GM18520 (cell line): Measurements from ENCODE around the gene CLDN25.
"Not testable (repeated sequence)": the region's sequence is repeated elsewhere in the genome, so short reads cannot be mapped to it uniquely, and the experiment has no call there.

Source experiments
- ATAC-seq: cut with Tn5 transposase; IDR thresholded peaks from one replicate; pipeline ENCODE4 v1.9.1; 2021; ENCODE audit not compliant: unreplicated experiment

The CLDN25 gene

DNA sequence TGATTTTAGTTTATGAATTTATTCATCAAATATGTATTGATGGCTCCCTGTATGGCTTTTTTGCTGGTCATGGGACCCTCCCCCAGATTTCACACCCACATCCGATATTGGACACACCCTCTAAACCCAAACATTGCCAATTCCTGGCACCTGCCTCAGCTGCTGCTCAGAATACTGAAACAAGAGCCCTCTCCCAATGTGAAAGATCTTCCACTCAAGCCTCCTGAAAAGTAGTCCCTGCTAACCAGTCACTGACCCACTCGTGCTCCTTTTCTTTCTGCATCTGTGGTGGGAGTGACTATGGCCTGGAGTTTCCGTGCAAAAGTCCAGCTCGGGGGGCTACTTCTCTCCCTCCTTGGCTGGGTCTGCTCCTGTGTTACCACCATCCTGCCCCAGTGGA lies at the start of gene CLDN25:
Gene CLDN25 (plus strand): TSS at position 301 of the 400 bp plus-strand sequence. CDS start 0 bp downstream, at position 301.
- ATAC-seq = no peak

DNA sequence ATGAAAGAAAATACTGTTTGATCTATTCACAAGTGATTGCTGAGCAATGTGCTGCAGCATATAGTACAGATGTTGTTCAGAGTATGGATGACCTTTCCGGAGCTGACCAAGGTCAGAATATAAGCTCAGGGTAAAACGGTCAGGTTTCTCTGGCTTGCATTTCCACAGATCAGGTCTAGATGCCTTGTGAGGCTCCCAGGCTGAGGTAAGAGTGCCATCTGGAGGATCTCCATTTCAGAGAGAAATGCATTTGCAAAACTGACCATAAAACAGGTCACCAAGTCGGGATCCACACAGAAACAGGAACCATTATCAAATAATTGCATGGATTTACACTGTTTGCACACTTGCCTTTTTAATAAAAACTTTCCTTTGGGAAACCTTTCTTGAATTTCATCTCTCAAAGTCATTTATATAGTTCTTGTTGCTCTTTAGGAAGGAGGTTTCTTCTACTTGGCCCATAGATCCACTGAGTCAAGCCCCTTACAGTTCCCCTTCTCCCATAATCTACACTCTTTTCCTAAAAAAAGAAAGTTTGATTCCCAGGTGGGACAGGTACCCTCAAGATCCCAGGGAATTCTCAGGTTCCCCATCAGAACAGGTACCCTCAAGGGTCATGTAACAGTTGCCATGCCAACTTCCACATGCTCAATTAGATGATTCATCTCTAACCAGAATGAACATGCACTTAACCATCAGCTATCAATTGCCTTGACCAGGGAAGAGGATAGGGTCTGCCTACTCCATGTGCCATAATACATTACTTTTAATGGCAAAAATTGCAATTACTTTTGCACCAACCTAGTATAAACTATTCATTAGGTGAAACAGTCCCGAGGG lies 48.5 kb upstream of the CLDN25 start:
- no peak for ATAC-seq

DNA sequence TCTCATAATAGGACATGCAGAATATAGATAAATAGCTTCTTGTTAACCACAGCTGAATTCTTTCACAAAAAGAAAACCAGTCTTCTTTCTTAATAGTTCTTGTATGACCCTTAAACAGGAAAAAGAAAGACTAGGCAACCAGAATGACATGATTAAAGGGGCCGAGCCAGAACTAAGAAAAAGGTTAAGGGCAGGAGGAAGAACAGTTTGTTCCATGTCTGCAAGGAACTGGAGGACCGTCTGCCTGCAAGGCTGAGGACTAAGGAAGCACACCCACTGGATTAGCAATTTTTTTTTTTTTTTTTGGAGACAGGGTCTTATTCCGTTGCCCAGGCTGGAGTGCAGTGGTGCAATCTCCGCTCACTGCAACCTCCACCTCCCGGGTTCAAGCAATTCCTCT lies 47.5 kb upstream of the CLDN25 start:
- no peak for ATAC-seq

DNA sequence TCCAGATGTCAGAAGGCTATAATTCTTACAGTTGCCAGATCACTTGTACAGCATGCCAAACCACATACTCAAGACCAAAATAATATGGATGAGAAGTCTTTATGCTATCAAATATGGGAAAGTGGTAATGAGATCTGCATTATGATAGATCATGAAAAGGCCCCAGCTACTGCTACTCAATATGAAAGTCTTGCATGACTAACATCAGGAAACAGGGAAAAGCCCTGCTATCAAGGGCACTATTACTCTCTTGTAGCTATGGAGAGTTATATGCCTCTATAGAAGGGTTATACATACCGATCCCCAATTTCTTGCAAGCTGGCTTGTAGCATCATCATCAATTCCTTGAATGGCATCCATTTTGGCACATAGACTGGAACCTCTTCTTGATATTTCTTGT lies 43.3 kb upstream of the CLDN25 start:
- no peak for ATAC-seq

DNA sequence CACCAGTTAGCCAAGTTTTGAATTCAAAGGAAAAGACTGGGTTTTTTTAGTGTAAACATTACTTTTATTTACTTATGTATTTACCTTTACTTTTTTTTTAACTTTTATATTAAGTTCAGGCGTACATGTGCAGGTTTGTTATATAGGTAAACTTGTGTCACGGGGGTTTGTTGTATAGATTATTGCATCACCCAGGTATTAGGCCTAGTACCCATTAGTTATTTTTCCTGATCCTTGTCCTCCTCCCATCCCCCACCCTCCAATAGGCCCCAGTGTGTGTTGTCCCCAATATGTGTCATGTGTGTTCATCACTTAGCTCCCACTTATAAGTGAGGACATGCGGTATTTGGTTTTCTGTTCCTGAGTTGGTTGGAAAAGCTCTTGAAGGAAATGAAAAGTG lies 26.7 kb upstream of the CLDN25 start:
- ATAC-seq = no peak

DNA sequence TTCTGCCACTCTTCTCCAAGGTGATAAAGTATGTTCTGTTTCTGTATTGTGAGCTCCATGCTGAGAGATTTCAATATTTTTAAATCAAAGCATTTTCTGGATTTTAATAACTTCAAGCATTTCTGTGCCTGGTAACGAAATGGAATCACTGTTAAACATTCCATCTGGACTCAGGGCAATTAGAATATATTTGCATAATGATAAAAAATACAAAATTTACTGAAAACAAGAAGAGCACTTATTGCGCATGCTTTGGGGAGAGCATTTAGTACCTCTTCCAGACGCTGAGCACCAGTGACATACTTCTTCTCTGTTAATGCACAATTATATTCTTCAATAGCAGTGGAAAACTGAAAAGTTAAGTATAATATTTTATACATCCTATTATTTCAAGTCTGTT lies 19.4 kb upstream of the CLDN25 start:
- ATAC-seq = no peak

DNA sequence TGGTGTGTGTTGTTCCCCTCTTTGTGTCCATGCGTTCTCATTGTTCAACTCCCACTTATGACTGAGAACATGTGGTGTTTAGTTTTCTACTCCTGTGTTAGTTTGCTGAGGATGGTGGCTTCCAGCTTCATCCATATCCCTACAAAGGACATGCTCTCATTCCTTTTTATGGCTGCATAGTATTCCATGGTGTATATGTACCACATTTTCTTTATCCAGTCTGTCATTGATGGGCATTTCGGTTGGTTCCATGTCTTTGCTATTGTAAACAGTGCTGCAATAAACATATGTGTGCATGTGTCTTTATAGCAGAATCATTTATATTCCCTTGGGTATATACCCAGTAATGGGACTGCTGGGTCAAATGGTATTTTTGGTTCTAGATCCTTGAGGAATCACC lies 16.6 kb upstream of the CLDN25 start:
- ATAC-seq = not testable (repeated sequence)

DNA sequence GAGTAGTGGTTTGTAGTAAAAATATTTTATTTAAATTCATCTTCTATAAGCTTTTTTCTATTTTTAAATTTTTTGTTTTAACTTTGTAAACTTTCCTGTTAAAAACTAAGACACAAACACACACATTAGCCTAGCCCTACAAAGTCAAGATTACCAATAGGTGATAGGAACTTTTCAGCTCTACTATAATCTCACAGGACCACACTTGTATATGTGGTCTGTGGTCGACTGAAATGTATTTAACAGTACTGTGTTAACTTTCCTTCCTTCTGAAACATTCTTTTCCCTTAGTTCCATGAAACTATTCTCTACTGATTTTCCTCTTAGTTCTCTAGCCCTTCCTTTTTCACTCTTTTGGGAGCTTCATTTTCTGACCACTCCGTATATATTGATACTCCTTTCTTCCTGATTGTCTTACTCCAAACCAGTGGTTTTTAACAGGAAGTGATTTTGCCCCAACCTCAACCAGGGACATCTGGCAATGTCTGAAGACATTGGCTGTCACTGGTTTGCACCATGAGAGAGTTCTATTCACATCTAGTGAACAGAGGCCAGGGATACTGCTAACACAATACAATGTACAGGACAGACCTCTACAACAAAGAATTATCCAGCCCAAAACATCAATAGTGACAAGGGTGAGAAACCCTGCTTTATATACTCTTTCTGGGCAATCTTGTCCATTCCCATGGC lies 14.9 kb upstream of the CLDN25 start:
- no peak for ATAC-seq

DNA sequence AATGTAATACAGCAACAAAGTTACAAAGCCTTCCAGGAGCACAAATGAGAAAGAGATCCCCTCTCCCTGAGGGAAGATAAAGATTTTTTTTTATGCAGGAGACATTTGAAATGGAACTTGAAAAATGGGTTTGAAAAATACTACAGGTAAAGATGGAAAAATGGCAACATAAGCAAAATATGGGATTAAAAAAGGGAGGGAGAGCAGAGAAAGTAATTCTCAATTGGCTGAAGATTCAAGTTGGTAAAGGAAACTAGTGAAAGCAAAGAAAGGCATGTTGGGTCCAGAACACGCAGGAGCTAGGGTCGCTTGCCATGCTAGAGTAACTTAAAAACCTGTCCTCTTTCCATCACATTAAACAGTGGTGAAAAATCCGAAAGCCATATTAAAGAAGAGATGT lies 7.6 kb upstream of the CLDN25 start:
- ATAC-seq = no peak

DNA sequence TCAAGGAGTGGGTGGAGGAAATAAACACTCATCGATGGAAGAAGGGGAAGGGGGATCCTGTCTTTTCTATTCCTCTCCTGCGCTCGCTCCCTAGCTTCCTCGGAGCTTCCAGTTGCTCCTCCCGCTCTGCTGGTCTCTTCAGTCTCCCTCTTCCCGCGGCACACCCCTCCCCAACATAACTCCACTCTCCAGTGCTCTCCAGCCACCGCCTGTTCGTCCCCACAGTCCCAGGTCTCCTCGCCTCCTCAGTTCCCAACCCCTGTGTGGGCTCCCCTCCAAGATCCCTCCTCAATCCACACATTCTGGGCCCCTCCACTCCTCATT lies 6.5 kb upstream of the CLDN25 start:
- no peak for ATAC-seq

DNA sequence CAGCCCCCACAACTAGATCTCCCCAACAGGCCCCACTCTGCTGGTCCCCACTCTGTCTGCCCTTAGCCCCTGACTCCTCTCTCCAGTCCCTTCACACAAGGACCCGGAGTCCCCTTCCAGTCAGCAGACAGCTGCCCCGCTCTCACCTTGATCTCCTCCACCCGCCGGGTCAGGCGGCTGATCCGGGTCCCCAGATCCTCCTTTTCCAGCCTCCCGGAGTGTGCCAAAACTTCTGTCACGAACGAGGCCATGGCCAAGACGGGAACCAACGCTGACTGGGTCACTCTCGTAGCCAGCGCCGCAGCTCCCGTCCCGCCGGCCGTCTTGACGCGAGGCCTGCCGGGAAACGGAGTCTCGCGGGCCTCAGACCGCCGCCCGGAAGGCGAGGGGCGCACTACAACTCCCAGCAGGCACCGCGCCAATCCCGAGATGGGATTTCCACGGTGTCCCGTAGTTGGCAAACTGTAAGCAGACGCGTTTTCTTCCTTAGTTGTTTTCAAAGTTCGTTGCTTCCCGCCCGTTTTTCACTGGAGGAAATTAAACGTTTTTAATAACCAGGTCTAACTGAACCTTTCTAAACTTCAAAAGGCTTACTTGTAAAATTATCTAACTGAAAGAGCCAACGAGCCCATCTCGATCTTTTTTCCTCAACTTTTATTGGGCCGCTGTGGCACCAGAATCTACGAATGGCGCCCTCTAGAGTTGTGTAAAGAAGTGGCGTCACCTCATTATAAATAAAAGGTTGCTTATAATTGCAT lies 6.0 kb upstream of the CLDN25 start, which contains the start of gene ZW10:
Gene ZW10 (minus strand): TSS at position 277 of the 758 bp plus-strand sequence. CDS start 26 bp downstream, at position 251.
- peak; percentile 96 for ATAC-seq

DNA sequence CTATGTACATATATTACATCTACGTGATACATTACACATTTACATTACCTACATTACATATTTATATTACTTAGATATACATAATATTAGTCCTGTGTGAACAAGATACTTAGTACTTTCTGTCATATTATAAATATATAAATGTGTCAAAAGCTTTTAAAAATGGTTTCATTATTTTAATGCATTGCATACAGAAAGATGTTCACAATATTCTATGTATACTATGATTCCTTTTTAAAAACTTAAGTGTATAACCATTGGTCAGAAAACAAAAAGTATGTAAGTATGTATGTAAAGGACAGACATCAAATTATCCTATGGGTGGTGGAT lies 5.5 kb upstream of the CLDN25 start:
- no peak for ATAC-seq

DNA sequence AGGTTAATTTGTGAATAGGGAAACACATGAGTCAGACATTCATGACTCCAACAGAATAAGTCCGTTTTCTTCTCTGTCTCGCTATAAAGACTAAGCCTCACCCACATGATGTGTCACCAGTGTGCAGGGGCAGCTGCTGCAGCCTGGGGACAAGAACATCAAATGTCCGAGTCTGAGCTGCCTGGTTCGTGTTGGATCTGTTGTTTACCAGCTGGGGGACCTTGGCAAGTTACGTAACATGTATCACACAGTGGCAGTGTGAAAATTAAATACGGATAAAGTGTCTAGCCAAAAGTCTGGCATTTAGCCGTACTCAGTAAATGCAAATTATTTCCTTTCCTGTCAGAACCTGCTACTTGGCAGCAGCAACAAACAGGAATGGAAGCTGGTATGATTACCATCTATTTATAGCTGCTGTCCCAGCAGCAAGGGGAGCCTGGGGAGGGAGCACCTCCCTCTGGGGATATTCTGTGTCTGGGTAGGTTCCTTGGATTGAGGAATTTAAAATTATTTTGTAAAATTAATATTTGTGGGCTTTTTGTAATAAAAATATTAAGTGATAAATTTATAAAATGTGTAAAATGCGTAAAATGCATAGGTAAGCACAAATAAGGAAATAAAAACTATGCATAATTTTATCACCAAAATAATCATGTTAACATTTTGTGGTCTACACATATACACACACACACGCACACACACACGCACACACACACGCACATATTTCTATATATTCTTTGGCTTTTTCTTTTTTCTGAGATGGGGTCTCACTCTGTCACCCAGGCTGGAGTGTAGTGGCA lies 1.3 kb upstream of the CLDN25 start:
- ATAC-seq = no peak

DNA sequence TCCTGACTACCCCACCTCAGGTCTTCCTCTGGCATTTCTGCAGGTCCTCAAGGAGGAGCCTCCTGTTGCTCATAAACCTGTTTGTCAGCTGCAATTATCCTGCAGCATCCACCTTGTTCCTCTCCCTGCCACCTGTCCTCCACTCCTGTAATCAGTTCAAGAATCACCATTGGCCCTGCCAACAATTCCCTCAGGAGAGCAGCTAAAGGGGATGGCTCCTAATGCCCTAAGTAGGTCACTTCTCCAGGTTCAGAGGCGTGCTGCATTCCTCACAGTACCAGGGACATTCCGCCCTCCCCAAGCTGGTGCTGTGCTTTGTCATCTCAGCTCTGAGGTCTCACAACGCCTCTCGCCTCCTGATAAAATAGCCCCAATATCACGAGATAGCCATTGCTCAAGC lies 2.1 kb downstream of the CLDN25 start:
- ATAC-seq = no peak

DNA sequence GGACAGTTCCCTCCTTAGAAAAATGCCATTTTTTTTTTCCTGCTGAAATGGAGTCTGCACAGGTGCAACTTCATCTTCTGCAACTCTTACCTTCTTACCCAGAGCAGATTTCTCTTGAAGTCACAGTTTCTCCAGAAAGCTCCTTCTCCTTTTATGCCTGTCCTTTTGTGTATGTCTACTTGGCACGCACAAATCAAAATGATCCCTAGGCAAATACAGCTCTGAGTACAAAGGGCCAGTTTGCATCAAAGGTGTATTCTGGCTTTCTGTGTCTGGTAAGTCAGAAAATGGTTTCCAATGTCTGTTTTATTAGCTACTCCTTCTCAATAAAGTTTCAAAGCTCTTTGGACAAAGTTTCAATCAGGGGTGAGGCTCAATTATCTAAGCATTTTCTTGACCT lies 2.5 kb downstream of the CLDN25 start:
- ATAC-seq = no peak

DNA sequence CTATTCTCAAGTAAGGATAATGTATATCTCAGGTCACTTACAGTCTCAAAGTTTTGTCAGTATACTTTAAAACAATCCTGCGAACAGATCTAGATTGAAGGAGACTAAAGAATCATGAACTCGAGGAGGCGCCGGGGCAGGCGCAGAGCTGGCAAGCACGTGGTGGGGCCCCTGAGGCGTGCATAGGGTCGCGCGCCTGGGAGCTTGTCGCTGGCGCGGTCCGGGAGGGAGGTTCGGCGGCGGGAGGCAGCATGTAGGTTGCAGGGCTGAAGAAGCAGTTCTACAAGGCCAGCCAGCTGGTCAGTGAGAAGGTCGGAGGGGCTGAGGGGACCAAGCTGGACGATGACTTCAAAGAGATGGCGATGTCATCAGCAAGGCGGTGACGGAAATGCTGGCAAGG lies 9.4 kb downstream of the CLDN25 start:
- not testable (repeated sequence) for ATAC-seq

DNA sequence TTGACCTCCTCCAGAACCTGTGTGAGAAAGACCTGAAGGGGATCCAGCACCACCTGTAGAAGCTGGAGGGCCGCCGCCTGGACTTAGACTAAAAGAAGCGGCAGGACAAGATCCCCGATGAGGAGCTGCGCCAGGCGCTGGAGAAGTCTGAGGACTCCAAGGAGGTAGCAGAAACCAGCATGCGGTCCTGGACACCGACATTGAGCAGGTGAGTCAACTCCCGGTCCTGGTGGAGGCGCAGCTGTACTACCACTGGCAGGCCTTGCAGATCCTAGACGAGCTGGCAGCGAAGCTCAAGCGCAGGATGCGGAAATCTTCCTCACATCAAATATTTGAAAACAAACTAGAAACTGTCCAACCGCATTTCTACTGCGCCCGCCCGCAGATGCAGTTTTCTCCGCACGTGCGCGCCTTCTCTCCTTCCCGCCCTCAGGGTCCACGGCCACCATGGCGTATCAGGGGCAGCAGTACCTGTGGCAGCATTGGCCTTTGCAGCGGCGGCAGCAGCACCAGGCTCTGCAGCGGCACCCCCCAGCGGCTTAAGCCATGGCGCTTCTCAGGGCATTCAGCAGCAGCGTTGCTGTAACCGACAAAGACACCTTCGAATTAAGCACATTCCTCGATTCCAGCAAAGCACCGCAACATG lies 10.2 kb downstream of the CLDN25 start:
- no peak for ATAC-seq

DNA sequence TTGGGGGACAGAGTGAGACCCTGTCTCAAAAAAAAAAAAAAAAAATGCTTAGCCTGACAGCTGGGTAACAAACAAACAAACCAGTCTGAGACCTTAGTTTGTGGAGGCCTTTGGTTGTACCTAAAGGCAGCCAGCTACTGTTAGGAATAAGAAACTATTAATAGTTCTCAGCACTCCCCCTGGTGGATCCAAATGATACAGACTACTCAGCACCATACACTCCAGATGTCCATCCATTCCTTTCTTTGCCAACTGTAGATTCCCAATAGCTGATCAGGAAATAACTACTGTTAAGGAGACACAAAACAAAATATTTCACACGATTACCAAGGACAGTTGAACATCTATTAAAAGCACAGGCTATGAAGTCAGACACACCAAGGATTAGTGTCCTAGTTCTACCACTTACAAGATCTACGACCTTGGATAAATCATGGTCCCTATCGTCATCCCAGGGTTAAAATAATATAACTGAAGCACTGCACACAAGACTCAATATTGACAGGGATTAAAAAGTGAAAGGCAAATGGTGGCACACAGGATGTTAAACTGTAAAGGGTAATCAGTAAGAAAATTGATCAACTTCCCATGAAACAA lies 17.2 kb downstream of the CLDN25 start:
- no peak for ATAC-seq

DNA sequence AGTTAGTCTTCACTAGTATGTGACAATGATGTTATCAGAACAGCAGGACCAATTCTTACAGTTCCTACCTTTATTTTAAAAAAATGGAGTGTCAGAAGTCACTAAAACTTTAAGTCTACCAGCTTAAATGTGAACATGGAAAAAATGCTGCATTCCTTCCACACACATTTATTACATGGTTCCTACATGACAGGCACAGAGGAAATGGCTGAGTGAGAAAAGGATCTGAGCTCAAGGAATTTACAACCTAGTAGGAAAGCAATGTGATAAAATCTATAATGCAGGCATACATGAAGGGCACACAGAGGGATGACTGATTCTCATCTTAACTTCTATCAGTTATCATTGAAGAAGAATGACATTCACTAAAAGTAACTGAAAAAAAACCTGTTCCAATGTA lies 23.0 kb downstream of the CLDN25 start:
- ATAC-seq = no peak

DNA sequence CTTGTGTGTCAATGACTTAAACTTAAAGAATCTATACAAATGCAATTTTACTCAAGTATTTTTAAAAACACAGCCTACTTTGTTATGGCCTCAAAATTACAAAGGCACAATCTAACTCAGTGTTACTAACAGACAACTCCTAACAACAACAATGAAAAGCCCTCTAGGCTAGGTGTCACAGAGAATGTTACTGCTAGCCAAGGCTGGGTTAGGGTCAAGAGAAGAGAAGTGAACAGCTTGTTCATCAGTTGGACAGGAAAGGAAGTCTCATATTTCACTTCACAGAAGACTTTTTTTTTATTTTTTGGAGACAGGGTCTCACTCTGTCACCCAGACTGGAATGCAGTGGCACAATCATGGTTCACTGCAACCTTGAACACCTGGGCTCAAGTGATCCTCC lies 26.0 kb downstream of the CLDN25 start:
- ATAC-seq = no peak
